ENCODE results near the gene SMIM23.

DNA sequence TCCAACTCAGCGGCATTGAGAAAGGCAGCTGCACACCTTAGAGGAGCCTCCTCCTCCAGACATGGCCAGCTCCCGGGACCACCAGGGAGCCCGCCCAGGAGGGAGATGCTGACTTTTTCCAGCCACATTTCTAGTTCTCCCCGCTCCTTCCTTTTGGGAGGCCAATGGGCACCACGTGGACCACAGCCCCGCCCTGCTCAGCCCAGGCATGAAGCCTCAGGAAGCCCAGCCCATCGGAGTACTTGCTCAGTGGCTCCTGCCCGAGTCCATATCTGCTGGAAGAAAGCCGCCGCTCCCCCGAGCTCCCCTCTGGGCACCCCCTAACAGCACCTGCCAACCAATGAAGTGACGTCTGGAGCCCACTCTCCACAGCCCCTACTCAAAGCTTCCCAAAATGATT is 52.4 kb downstream of the SMIM23 start:
- TF ChIP-seq, protein P1, sequence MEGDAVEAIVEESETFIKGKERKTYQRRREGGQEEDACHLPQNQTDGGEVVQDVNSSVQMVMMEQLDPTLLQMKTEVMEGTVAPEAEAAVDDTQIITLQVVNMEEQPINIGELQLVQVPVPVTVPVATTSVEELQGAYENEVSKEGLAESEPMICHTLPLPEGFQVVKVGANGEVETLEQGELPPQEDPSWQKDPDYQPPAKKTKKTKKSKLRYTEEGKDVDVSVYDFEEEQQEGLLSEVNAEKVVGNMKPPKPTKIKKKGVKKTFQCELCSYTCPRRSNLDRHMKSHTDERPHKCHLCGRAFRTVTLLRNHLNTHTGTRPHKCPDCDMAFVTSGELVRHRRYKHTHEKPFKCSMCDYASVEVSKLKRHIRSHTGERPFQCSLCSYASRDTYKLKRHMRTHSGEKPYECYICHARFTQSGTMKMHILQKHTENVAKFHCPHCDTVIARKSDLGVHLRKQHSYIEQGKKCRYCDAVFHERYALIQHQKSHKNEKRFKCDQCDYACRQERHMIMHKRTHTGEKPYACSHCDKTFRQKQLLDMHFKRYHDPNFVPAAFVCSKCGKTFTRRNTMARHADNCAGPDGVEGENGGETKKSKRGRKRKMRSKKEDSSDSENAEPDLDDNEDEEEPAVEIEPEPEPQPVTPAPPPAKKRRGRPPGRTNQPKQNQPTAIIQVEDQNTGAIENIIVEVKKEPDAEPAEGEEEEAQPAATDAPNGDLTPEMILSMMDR (conservative IDR thresholded peaks at IDR 0.05 in 1 of 2, IDR thresholded peaks at IDR 0.05 in 1 of 2; ENCODE audit: low read depth in 1 of 2, low read length in 2 of 2): no peak
- no peak for TF ChIP-seq EZH2 (IDR thresholded peaks at IDR 0.05; ENCODE audit: low read length, missing control alignments)

All from fibroblast of lung (primary cell).